Stimulated activated CD4-positive, alpha-beta T cell treated with anti-CD3 and anti-CD28 coated beads, Interleukin-1b, Interleukin-23, amount 100 ng/mL, for 48 hours (primary cell): Measurements from ENCODE around the gene C2orf92.
A peak's percentile ranks its signal among the peaks of the same experiment; 100 is the strongest.

ENCODE experiments used
- DNase-seq: peaks from one replicate; pipeline ENCODE4 v3.0.0-alpha.2; 2020

C2orf92 gene

DNA sequence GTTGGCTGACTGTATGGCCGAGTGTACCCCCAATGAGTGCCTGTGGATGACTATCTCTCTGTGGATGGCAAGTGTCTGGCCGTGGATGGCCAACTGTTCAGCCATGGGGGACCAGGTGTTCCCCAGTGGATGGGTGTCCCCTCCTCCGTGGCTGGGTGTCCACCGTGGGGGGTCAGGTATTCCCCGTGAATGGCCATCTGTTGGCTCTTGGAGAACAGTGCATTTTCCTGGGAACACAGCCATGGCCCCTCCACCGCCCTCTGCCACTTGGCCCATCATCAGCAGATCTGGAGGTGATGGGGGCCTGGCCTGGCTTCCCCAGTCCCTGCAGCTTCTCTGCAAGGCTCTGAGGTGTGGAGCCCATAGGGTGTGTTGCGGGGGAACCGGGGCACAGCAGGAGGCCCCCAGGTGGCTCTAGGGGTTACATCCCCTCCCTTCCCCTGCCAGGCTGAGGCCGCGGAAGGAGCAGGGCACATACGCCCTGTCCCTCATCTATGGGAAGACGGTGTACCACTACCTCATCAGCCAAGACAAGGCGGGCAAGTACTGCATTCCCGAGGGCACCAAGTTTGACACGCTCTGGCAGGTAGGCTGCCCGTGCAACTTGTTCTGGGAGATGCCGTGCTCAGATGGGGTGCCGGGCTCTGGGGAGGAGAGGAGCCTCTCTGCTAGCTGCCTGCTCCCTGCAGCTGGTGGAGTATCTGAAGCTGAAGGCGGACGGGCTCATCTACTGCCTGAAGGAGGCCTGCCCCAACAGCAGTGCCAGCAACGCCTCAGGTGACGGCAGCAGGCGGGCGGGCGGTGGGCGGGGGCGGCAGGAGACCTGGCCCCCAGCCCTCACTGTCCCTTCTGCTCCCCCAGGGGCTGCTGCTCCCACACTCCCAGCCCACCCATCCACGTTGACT is 63.2 kb downstream of the C2orf92 start:
- no peak for DNase-seq

DNA sequence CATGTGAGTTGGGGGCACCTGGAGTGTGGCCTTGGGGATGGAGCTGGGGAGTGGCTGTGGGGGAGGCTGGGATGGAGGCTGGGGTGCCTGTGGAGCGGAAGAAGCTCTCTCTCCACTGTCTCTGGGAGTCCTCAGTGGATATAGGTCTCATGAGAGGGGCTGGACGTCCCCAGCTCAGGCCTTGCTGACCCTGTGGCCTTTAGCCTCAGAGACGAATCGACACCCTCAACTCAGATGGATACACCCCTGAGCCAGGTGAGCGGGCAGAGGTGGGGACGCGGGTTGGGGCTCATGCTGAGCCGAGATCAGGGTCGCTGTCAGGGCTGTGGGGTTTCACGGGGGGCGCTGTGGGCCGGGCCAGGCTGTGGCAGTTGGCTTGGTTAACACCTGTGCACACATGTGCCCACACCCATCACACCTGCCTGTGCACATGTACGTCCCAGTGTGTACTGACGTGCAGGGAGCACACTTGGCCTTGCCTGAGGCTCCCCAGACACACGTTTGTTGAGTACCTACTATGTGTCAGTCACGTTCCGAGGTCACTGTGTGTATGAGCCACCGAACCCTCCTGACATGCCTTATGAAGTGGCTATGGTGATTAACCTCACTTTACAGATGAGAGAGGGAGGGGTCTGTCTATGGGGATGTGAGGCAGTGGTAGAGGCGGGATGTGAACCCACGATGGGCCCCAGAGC is 64.0 kb downstream of the C2orf92 start:
- no peak for DNase-seq

DNA sequence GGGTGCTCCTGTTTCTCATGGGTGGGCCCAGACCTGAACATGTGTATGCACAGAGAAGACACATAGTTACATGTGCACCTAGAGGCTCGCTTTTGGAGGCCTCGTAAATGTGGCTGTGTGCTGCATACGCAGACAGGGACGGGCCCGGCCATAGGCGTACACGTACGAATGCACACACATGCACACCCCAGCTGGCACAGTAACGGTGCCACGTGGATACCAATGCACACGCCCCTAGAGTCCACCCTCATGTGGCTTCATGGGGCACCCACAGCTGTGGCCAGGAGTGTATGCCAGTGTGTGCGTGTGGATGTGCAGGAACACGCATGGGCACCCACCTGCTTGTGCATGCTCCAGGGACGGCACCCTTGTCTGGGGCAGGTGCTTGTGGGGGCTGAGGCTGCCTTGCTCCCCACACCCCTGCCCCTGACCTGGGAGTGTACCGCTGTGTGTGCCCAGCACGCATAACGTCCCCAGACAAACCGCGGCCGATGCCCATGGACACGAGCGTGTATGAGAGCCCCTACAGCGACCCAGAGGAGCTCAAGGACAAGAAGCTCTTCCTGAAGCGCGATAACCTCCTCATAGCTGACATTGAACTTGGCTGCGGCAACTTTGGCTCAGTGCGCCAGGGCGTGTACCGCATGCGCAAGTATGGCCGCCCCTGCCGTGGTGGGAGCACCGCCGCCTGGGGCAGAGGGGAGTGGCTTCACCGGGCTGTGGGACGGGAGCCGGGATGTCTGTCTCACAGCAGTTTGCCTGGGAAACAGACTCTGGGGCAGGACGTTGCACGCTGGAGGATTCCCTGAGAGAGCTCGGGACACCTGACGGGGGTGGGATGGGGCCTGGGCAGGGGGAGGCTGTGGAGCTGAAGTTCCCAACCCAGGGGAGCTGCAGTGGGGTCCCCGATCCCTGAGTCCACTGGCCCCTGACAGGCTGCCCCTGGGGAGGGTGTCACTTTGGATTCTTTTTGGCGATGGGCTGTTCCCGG is 64.8 kb downstream of the C2orf92 start:
- no peak for DNase-seq

DNA sequence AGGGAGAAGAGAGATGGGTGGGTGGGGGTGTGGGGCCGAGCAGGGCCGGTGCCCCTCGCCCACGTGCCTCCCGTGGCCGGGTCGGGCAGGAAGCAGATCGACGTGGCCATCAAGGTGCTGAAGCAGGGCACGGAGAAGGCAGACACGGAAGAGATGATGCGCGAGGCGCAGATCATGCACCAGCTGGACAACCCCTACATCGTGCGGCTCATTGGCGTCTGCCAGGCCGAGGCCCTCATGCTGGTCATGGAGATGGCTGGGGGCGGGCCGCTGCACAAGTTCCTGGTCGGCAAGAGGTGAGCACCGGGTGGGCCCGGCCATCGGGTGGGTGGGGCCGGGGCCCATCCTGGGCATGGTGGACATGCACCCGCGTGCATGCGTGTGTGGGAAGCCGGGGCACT is 65.6 kb downstream of the C2orf92 start:
- no peak for DNase-seq

DNA sequence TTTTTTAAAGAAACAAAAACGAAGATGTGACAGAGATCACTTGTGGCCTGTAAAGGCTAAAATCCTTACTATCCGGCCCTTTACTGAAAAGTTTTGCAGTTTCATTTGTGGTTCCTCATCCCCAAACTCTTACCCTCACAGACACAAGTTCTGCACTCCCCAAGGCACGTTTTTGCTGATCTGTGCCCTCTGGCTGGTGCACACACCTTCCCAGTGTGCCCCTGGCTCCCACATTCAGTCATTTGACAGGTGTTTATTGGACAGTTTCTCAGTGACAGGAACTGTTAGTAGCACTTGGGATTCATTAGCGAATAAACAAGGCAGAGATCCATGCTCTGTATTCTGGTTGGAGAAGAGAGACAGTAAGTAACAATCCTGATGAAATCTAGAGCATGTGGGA is 66.7 kb downstream of the C2orf92 start:
- DNase-seq = no peak

DNA sequence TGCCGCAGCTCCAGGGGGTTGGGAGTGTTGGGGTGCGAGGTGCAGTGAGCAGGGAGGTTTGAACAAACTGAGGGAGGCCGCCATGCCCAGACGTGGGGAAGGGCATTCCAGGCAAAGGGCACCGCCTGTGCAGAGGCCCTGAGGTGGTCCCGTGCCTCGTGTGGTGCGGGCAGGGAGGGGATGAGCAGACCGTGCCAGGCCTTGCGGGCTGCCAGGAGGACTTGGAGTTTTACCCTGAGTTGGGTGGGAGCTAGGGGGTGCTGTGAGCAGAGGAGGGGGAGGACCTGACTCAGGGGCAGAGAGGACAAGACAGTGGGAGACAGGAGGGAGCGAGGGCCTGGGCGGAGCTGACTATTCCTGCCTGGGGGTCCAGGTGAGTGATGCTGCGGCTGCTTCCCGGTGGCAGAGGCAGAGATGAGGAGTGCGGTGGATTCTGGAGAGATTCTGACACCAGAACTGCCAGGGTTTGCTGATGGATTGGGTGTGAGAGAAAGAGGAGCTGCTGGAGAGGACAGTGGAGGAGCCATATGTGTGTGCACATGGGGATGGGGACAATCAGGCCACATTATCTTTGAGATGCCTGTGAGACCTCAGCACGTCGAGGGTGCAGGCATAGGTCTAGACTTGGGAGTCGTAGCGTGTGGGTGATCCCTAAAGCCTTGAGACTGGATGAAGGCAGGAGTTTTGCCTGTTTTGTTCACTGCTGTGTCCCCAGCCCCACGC is 67.3 kb downstream of the C2orf92 start:
- DNase-seq = no peak

DNA sequence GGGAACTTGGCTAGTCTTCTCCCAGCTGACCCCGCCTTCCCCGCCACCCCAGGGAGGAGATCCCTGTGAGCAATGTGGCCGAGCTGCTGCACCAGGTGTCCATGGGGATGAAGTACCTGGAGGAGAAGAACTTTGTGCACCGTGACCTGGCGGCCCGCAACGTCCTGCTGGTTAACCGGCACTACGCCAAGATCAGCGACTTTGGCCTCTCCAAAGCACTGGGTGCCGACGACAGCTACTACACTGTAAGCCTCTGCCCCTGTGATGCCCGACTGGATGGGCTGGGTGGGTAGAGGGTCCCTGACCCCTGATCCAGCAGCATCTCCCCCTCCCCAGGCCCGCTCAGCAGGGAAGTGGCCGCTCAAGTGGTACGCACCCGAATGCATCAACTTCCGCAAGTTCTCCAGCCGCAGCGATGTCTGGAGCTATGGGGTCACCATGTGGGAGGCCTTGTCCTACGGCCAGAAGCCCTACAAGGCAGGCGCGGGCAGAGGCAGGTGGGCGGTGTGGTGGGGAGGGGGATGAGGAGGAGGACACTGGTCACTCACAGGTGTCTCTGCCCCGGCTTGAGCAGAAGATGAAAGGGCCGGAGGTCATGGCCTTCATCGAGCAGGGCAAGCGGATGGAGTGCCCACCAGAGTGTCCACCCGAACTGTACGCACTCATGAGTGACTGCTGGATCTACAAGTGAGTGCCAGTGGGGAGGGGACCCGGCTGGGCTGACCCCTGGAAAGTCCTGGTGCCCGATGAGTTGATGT is 68.1 kb downstream of the C2orf92 start:
- no peak for DNase-seq

DNA sequence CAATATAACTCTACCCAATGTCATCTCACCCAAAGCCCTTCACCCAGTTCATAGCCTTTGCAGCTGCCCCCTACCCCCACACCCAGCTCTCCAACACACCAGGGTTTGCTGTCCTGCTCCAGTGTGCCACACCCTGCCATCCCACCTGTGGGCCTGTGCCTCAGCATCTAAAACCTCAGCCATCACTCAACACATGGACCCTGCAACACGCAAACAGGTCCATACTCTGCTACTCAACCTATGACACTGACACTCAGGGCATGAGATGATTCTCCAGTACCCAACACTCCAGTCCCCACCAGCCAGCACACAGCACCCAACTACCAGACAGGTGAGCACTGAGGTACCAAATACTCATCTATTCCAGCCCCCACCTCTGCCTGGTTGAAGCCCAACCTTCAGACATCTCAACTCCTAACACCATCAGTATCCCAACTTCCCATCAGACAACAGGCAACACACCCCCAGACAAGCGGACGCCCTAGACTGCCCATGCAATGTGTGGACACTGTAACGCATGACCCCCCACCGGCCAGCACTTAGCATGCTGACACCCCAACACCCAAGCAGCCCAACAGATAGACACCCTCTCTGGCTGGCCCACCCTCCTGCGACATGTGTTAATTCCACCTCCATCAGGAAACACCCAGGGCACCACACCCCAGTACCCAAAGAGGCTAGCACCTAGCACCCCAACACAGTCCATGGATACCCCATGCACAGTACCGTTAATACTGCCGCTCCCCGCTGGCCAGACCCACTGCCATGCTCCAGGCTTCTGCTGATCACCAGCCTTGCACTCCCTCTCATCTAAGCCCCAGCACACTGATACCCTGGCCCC is 68.9 kb downstream of the C2orf92 start:
- no peak for DNase-seq

DNA sequence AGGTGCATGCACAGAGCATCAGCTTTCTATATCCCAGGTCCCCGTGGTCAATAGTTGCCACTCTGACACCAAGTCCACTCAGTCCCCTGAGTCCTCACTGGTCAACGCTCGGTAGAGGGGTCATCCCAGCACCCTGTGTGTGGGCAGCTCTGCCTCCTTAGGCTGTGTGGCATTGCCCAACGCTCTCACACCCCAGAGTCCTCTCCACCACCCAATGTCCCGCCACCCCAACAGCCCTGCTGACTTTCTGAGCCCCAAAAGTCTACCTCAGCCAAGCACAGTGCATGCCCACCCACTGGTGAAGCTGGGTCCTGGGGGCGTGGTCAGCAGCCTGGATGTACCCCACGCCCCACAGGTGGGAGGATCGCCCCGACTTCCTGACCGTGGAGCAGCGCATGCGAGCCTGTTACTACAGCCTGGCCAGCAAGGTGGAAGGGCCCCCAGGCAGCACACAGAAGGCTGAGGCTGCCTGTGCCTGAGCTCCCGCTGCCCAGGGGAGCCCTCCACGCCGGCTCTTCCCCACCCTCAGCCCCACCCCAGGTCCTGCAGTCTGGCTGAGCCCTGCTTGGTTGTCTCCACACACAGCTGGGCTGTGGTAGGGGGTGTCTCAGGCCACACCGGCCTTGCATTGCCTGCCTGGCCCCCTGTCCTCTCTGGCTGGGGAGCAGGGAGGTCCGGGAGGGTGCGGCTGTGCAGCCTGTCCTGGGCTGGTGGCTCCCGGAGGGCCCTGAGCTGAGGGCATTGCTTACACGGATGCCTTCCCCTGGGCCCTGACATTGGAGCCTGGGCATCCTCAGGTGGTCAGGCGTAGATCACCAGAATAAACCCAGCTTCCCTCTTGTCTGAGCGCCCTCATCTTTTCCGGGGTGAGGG is 69.7 kb downstream of the C2orf92 start:
- DNase-seq = no peak

DNA sequence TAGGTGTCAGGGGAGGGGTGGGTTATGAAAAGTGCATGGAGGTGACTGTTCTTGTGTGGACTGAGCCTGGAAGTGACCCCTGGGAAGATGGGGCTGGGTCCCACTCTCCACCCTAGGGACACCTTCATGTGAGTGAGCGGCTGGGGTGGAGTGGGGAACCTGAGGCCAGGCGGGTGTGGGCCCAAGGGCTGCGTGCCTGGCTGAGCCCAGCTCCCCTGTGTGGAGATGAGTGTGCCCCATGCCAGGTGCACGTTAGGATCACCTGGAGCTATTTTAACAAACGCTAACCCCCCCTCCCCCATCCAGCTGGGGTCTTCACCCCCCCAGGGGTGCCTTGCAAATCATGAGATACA is 70.4 kb downstream of the C2orf92 start:
- DNase-seq = no peak

DNA sequence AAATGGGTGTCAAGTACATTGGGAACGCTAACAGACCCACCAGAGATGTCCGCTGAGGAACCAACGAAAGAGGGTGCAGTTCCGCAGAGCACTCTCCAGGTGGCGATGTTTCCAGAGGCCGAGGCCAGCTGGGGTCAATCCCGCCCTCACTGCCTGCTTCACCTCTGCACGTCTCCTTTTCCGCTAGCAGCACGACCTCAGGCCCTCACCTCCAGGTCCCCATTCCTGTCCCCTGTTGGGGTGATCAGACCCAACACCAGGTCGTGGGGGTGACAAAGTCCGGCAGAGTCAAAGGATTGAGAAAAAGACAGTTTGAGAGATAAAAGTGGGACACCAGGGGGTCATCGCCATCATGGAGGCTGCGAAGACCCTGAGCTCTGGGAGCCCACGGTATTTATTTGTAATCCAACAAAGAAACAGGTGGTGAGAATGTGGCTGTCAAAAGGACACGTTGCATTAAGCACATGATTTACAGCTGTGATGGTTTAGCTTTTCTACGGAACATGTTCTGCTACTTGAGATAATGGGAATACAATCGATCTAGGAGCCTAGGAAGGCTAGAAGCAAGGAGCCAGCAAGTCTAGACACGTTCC is 71.2 kb downstream of the C2orf92 start:
- peak; percentile 56 for DNase-seq

DNA sequence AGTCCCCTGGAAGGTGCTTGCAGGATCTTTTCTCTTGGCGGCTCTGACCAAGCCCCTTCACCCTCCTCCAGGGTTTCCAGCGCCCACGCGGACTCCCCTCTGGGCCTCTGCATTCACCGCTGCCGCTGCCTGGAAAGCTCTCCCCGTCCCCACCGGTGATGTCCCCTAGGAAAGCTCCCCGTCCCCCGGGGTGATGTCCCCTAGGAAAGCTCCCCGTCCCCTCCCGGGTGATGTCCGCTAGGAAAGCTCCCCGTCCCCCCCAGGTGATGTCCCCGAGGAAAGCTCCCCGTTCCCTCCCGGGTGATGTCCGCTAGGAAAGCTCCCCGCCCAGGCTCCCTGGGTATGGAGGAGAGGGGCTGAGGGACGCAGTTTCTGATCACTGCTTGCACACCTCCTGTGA is 71.7 kb downstream of the C2orf92 start:
- no peak for DNase-seq

DNA sequence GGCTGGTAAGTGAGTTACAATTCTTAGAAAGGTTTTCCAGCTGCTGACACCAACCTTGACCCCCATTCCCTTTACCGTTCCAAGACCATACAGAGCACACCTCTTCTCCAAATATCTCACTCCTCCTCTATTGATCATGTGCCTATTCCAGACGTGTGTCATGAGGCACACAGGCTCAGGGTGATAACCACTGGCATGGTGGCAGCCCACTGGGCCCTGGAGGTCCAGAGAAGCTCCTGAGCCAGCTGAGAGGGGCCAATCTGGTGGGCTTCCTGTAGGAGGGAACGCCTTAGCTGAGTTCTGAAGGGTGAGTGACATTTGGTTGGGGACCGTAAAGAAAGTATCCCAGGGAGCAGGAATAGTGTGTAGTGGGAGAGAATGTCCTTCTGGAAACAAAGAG is 72.2 kb downstream of the C2orf92 start:
- DNase-seq = no peak

DNA sequence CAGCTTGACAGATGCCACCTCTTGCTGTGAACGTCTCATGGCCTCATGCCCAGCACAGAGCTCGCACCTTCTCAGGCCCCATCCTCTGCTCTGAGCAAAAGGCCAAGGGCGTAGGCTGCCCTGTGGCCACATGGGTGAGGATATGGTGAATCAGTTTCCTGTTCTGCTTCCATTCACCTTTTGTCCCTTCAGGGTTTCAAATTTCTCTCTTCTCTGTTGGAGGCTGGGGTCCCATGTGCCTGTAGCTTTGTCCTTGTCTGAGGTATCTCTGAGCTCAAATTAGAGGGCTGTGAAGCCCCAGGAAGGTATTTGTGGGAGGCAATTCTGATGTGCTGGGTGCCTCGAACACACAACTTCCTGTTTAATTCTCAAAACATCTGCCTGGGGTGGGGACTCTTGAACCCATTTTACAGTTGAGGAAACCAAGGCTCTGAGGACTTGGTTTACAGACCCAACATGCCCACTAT is 72.9 kb downstream of the C2orf92 start:
- no peak for DNase-seq

DNA sequence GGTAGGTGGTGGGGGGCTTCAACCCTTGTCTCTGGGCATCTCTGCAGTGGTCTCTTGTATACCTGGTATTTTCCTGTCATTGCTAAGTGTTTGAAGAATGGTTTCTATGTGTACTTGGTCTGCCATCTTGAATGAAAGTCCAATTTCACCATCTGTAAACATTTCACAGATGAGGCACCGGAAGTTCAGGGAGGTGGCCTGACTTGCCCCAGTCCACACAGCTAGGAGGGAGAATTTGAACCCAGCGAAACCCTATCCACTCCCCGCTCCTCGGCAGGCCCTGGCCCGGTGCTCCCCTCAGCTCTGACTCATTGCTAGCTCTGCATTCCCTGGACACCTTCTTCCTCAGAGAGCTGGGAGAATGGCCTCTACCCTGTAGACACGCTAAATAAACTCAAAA is 74.4 kb downstream of the C2orf92 start:
- no peak for DNase-seq

DNA sequence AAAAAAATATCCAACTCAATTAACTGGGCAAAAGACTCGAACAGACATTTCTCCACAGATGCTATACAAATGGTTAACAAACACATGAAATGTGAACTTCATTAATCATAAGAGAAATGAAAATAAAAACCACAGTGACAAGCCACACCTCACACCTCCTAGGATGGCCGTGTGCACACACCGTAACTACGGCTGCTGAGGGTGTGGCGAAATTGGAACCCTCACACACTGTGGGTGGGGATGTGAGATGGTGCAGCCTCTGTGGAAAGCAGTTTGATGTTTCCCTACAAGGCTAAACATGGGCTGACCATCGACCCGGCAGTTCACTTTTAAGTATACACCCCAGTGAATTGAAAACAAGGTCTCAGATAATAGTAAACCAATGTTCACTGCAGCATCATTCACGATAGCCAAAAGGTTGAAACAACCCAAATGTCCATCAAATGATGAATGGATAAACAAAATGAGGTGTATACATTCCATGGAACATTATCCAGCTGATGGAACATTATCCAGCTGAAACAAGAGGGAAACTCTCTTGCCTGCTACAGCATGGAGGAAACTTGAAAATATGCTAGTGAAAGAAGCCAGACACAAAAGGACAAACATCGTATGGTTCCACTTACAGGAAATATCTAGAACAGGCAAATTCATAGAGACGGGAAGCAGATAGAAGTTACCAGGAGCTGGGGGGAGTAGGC is 76.1 kb downstream of the C2orf92 start:
- DNase-seq = peak; percentile 62

DNA sequence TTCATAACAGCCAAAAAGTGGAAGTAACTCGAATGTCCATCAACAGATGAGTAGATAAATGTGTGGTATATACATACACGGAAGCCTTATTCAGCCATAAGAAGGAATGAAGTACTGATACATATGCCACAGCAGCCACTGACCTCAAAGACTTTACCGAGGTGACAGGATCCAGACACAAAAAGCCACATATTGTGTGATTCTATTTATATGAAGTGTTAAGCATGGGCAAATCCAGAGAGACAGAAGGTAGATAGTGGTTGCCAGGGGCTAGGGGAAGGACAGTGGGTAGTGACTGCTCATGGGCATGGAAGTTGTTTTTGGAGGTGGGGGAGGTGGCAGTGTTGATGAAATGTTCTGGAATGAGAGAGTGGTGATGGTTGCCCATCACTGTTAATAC is 77.8 kb downstream of the C2orf92 start:
- no peak for DNase-seq

DNA sequence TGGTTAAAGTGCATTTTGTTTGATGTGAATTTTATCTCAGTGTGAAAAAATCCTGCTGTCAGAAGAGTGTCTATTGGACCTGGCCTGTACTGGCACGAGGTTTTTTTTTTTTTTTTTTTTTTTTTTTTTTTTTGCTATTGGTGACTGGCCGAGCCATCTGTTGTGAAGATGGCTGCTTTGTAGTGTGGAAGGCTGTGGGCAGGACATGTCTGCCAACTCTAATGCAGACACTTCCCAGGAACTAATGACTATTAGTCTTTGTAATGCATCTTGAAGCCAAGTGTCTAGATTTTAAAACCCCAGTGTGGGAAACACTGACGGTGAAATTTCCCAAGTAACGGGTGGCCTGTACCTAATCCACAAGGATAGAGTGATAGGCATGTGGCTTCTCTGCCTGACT is 78.2 kb downstream of the C2orf92 start:
- DNase-seq = no peak

DNA sequence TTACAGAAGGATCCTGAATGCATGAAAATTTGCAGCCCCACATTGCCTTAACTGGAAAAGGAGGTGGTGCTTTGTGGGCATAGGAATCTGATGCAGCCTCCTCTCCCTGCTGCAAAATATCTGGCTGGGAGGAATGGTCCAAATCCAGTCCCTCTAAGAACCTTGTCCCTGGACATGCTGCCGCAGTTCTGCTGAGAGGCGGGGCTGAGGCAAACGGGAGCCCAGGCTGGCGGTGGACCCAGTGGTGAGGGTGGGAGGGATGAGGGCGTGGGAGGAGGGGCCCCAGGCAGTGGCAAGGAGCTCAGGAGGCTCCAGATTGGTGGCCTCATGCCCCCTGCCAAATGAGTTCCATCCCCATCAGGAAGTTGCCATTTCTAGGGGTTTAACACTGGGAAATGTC is 80.1 kb downstream of the C2orf92 start:
- no peak for DNase-seq
